ENCODE results near the gene FBXO10.
"Not testable (repeated sequence)": the region's sequence is repeated elsewhere in the genome, so short reads cannot be mapped to it uniquely, and the experiment has no call there.

The FBXO10 gene

GRCh38 chr9:37575921-37576721 is at the start of gene FBXO10:
Gene FBXO10 (minus strand): TSS chr9:37576380. CDS start chr9:37541768, 34,612 bp downstream.
- no peak for DNase-seq

- no peak for DNase-seq
Measured at GRCh38 chr9:37625758-37626147, 49.6 kb upstream of the FBXO10 start.

GRCh38 chr9:37625036-37625757 is 49.0 kb upstream of the FBXO10 start:
- DNase-seq, result no peak

- DNase-seq, result no peak
Measured at GRCh38 chr9:37624073-37624472, 47.9 kb upstream of the FBXO10 start.

- DNase-seq, result no peak
Measured at GRCh38 chr9:37623267-37623666, 47.1 kb upstream of the FBXO10 start.

GRCh38 chr9:37622462-37622861 is 46.3 kb upstream of the FBXO10 start:
- DNase-seq, result no peak

- no peak for DNase-seq
Measured at GRCh38 chr9:37621273-37622121, 45.3 kb upstream of the FBXO10 start.

- no peak for DNase-seq
Measured at GRCh38 chr9:37620396-37620795, 44.2 kb upstream of the FBXO10 start.

- DNase-seq, result no peak
Measured at GRCh38 chr9:37619806-37620205, 43.6 kb upstream of the FBXO10 start.

- DNase-seq, result no peak
Measured at GRCh38 chr9:37618817-37619216, 42.6 kb upstream of the FBXO10 start.

GRCh38 chr9:37617832-37618231 is 41.7 kb upstream of the FBXO10 start:
- peak; percentile 3 for DNase-seq

GRCh38 chr9:37617161-37617560 is 41.0 kb upstream of the FBXO10 start:
- no peak for DNase-seq

GRCh38 chr9:37611961-37612360 is 35.8 kb upstream of the FBXO10 start:
- no peak for DNase-seq

- DNase-seq, result no peak
Measured at GRCh38 chr9:37611014-37611413, 34.8 kb upstream of the FBXO10 start.

GRCh38 chr9:37609735-37610397 is 33.7 kb upstream of the FBXO10 start:
- DNase-seq, result no peak

GRCh38 chr9:37608250-37608649 is 32.1 kb upstream of the FBXO10 start:
- no peak for DNase-seq

- DNase-seq, result no peak
Measured at GRCh38 chr9:37604296-37604695, 28.1 kb upstream of the FBXO10 start.

- no peak for DNase-seq
Measured at GRCh38 chr9:37602817-37603216, 26.6 kb upstream of the FBXO10 start.

GRCh38 chr9:37602061-37602460 is 25.9 kb upstream of the FBXO10 start:
- DNase-seq, result not testable (repeated sequence)

GRCh38 chr9:37596504-37596903 is 20.3 kb upstream of the FBXO10 start:
- no peak for DNase-seq

GRCh38 chr9:37593883-37594448 is 17.8 kb upstream of the FBXO10 start:
- no peak for DNase-seq

All from NCI-H1436 treated with DMSO at 0.1 percent for 48 hours (cell line).